Measurements from ENCODE around the gene YJEFN3. TPM values are rescaled to one million over a fixed set of nuclear protein-coding genes. Genes with fewer than 3 reads are reported as not detected.

YJEFN3 gene
- total and polyA plus RNA-seq, 10 of the 15 experiments (the other 5 are each of a cell fraction or from before 2014, with no cell fraction given) = 0.05 to 6.9 (median 3.5) TPM

GRCh38 chr19:19510432-19510831 lies 18.3 kb upstream of the YJEFN3 start:
- intact Hi-C loops (cut with micrococcal nuclease; ENCODE audit: unreplicated experiment) = no loop called here
- H3K9me3 ChIP-seq (replicated peaks; ENCODE audit: control insufficient read depth, insufficient read depth, low read length) = no peaks in the 10 kb centered on the region
- POLR2A ChIA-PET = interaction anchor here (1.2 kb wide), 1 partner anchor 18 kb away, joined by 3 read pairs; no protein-coding TSS in a partner anchor
- no peak overlapping the region for H3K4me3 ChIP-seq
- RAD21 ChIA-PET (ENCODE audit: unreplicated experiment) = no interaction called here
- FAIRE-seq (no peak), ATAC-seq (peak; percentile 11; the same call in 1 of the 3 replicates), DNase-seq (ENCODE audit: low read depth, low spot score) (no peak)
- WGBS (ENCODE audit: insufficient coverage, insufficient replicate concordance, low lambda C conversion rate, missing lambda C conversion rate) = 87% methylated on average over 6 of the region's 6 CpGs
- in situ Hi-C loops (cut with MboI) = no loop called here
- H3K36me3 ChIP-seq (ENCODE audit: control insufficient read depth in 2 of 2, insufficient read depth in 2 of 2, low read length in 1 of 2) = peaks cover 2 to 7% of the 10 kb centered on the region in 2 experiments
- H3K9ac ChIP-seq (ENCODE audit: control insufficient read depth, insufficient read depth, low read length) = no peak overlapping the region
- no TSS peak for BruUV-seq (replicated peaks)
- H3K27ac ChIP-seq (ENCODE audit: control insufficient read depth, insufficient read depth) = no peak overlapping the region
- SMC1A ChIA-PET (ENCODE audit: uncharacterized antibody, unreplicated experiment) = no interaction called here
- H3K4me1 ChIP-seq (ENCODE audit: control insufficient read depth, insufficient read depth, low read length) = no peaks in the 10 kb centered on the region
- CTCF ChIA-PET = no interaction called here
- H3K4me2 ChIP-seq (ENCODE audit: control insufficient read depth, insufficient read depth) = no peak overlapping the region
- no peak overlapping the region for H2AFZ ChIP-seq (ENCODE audit: control insufficient read depth, low read depth, low read length)
- H3K27me3 ChIP-seq (replicated peaks in 1 of 2; ENCODE audit: control insufficient read depth in 2 of 2, insufficient read depth in 2 of 2, low read length in 1 of 2) = no peaks in the 10 kb centered on the region
- H4K20me1 ChIP-seq (ENCODE audit: control insufficient read depth, insufficient read depth) = no peaks in the 10 kb centered on the region
- TF ChIP-seq BCLAF1 (IDR thresholded peaks at IDR 0.05) (no peak), MTA3 (IDR thresholded peaks at IDR 0.05; ENCODE audit: borderline replicate concordance, low read length) (no peak), ZNF207 (IDR thresholded peaks at IDR 0.05; ENCODE audit: borderline replicate concordance) (no peak), SP1 (IDR thresholded peaks at IDR 0.05; ENCODE audit: low read depth, low read length) (no peak), POLR2A (IDR thresholded peaks at IDR 0.05; ENCODE audit: low read depth, low read length) (0 out of 2 replicates have a peak, but pooled peaks have one; percentile 61)
- H3K79me2 ChIP-seq (ENCODE audit: control insufficient read depth, insufficient read depth, low read length) = no peaks in the 10 kb centered on the region; the same call in 1 of the 2 replicates

- FAIRE-seq (no peak), ATAC-seq (no peak), DNase-seq (ENCODE audit: low read depth, low spot score) (no peak)
- 97% methylated on average over 17 of the region's 17 CpGs for WGBS (ENCODE audit: insufficient coverage, insufficient replicate concordance, low lambda C conversion rate, missing lambda C conversion rate)
- no peaks in the 10 kb centered on the region for H3K27me3 ChIP-seq (replicated peaks in 1 of 2; ENCODE audit: control insufficient read depth in 2 of 2, insufficient read depth in 2 of 2, low read length in 1 of 2)
- RAD21 ChIA-PET (ENCODE audit: unreplicated experiment) = no interaction called here
- intact Hi-C loops (cut with micrococcal nuclease; ENCODE audit: unreplicated experiment) (no loop called here), in situ Hi-C loops (cut with MboI) (no loop called here)
- H4K20me1 ChIP-seq (ENCODE audit: control insufficient read depth, insufficient read depth) = no peaks in the 10 kb centered on the region
- H3K9ac ChIP-seq (ENCODE audit: control insufficient read depth, insufficient read depth, low read length) = no peak overlapping the region
- CTCF ChIA-PET = no interaction called here
- H3K36me3 ChIP-seq (ENCODE audit: control insufficient read depth in 2 of 2, insufficient read depth in 2 of 2, low read length in 1 of 2) = no peaks in the 10 kb centered on the region
- no peak overlapping the region for H3K27ac ChIP-seq (ENCODE audit: control insufficient read depth, insufficient read depth)
- no peaks in the 10 kb centered on the region for H3K9me3 ChIP-seq (replicated peaks; ENCODE audit: control insufficient read depth, insufficient read depth, low read length)
- POLR2A ChIA-PET = interaction anchor here (0.6 kb wide), 1 partner anchor 445 kb away, joined by 3 read pairs; no protein-coding TSS in a partner anchor
- no peak overlapping the region for H3K4me3 ChIP-seq
- BruUV-seq (replicated peaks) = no TSS peak
- H3K4me2 ChIP-seq (ENCODE audit: control insufficient read depth, insufficient read depth) = no peak overlapping the region
- TF ChIP-seq MEF2B (IDR thresholded peaks at IDR 0.05; ENCODE audit: partially characterized antibody, poor library complexity, severe bottlenecking) (no peak), MYC (IDR thresholded peaks at IDR 0.05; ENCODE audit: insufficient read depth, insufficient read length, insufficient replicate concordance, low read length, severe bottlenecking) (no peak), NFXL1 (IDR thresholded peaks at IDR 0.05; ENCODE audit: borderline replicate concordance) (no peak), SREBF1 (IDR thresholded peaks at IDR 0.05; ENCODE audit: low read length) (no peak), POU2F2 (IDR thresholded peaks at IDR 0.05; ENCODE audit: borderline replicate concordance, low read depth, low read length) (no peak), E2F8 (IDR thresholded peaks at IDR 0.05; ENCODE audit: low read depth, partially characterized antibody) (no peak)
- H3K4me1 ChIP-seq (ENCODE audit: control insufficient read depth, insufficient read depth, low read length) = 0 out of 2 replicates have a peak, but pooled peaks cover 5% of the 10 kb centered on the region
- peaks cover 24% of the 10 kb centered on the region for H3K79me2 ChIP-seq (ENCODE audit: control insufficient read depth, insufficient read depth, low read length)
- no peak overlapping the region for H2AFZ ChIP-seq (ENCODE audit: control insufficient read depth, low read depth, low read length)
- SMC1A ChIA-PET (ENCODE audit: uncharacterized antibody, unreplicated experiment) = no interaction called here
Observed at GRCh38 chr19:19513682-19514081, 15.0 kb upstream of the YJEFN3 start.

Data from GM12878 (cell line).